K562 treated with DMSO at 1 percent for 12 hours (cell line): Measurements from ENCODE around the gene GGPS1. TPM values are rescaled to one million over a fixed set of nuclear protein-coding genes. Genes with fewer than 3 reads are reported as not detected.

Experiments
- total RNA-seq: library from RNA; unstranded; fragments of 300-600 nt; gene quantifications from 2 replicates; pipeline ENCODE4 v1.2.3, GENCODE V29; 2022; ENCODE audit not compliant: insufficient read depth

GGPS1 gene
- total RNA-seq: 20.0 and 33.7 TPM in 2 replicates

GRCh38 chr1:235328271-235329138, at the start of gene GGPS1:
GGPS1 (plus strand) TSS chr1:235328570; CDS start chr1:235335265, 6,695 bp downstream.

DNA sequence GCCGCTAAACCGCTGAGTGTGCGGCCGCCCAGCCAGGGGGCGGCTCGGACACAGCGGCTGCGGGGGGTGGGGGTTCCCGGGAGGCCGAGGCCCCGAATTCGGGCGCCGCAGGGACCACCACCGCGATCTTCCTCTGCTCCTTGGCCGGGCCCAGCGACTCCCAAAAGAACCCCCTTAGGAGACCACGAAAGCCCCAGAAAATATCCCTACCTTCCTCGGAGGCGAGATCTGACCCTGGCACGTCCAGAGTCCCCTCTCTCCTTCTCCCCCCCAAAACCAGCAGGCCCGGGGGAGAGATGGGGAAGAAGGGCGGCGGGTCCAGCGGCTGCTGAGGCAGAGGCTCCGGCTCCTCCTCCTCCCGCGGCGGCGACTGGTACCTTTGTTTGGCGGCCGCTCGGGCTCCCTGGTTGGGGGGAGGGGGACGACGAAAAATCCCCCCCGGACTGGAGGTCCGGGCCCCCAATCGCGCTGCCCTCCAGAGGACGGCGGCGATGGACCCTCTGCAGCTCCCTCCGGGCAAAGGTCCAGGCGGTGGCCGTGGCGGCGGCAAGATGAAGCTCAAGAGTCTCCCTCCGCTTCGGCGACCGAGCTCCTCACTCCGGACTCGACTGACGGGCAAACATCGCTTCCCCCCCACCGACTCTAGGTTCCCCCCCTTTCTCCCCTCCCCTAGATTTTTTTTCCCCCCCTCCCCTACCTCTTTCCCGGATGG, 655 bp upstream of the GGPS1 start, which contains the start of gene ARID4B:
Gene ARID4B (minus strand): TSS at position 621 of the 712 bp plus-strand sequence. CDS start 1,260 bp downstream, outside the sequence.

DNA sequence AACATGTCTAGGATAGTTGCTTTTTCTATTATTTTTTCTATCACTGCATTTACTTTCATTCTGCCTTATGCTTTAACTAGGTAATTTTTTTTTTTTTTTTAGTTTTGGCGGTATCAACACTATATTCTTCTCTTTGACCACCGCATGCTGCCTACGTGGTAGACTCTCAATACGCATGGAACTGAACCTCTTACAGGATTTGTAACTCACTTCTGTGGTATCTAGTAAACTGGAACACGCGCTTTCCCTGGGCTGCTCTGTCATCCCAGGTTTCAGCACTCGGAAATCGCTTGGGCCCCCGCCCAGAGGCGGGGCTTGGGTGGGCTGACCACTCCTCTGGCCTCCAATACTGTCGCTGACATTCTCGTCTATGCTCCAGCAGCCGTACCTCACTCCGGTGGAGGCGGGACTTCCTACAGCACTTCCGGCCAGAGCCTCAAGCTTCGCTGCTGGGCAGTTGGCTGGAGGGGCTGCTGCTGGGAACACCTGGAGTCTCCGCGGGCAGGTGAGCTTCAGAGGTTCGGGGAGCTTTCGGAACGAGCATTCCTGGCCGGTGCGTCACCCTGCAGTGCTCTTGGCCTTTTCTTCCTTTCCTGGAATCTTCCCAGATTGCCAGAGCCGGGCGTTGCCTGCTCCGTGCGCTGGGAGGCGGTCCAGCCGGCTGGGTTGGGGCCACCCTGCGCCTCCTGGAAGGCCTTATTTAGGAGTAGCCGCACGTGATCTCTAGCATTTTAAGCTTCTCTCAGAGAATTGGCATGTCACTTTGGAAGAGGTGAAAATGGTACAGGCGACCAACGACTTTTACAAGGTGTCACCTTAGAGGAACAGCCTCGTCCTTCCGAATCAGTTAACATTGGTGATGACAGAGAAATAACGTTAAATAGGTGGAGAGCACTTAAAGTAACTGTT, 38.9 kb downstream of the GGPS1 start, which contains the start of gene TBCE:
Gene TBCE (plus strand): TSS at position 428 of the 909 bp plus-strand sequence. CDS start 12,623 bp downstream, outside the sequence.

Other genes with a start within 250 kb of the GGPS1 start
- 95.4 and 144 TPM in 2 replicates for gene TOMM20, start 199.7 kb upstream of the GGPS1 start, total RNA-seq
- gene RBM34, start 167.3 kb upstream of the GGPS1 start, total RNA-seq: 99.5 and 128 TPM in 2 replicates
- 9.4 and 20.8 TPM in 2 replicates for gene ARID4B, start 391 bp upstream of the GGPS1 start, total RNA-seq
- gene TBCE, start 38.9 kb downstream of the GGPS1 start, total RNA-seq: 20.8 and 63.7 TPM in 2 replicates
- gene B3GALNT2, start 175.9 kb downstream of the GGPS1 start, total RNA-seq: 3.7 and 12.6 TPM in 2 replicates